PC-9 (cell line): ENCODE data around the gene TOX4. TPM values are rescaled to one million over a fixed set of nuclear protein-coding genes. Genes with fewer than 3 reads are reported as not detected.

Experiments
- BruUV-seq: library from RNA; stranded (reverse); fragments of 400-500 nt; replicated peaks from 2 replicates; lab custom pipeline; 2021; lab: Mats Ljungman, UMichigan
- CTCF ChIA-PET: fragments of 300-600 bp; sonication (Branson Sonifier 250); formaldehyde crosslinking; loops from one replicate; lab custom pipeline; 2022; ENCODE audit warnings: antibody characterized with exemption; lab: Charles Lee
- POLR2A ChIA-PET: fragments of 300-600 bp; sonication (Branson Sonifier 250); formaldehyde crosslinking; loops from one replicate; lab custom pipeline; 2022; ENCODE audit warnings: antibody characterized with exemption; ENCODE audit not compliant: unreplicated experiment; lab: Charles Lee
- DNase-seq, 2 experiments: peaks; one replicate each; pipeline versions ENCODE4 v3.0.0 to v3.0.0-alpha.2; 2015 to 2022; ENCODE audit warnings: mixed read lengths in 1 of 2
- H2AFZ ChIP-seq: fragments of 200-600 bp; sonication (generic); 2 replicates; pipeline ENCODE4 v1.8.1; 2017; ENCODE audit warnings: antibody characterized with exemption
- H3F3A ChIP-seq: fragments of 200-600 bp; sonication (generic); 2 replicates; pipeline ENCODE4 v1.8.1; 2017; ENCODE audit warnings: antibody characterized with exemption, mild to moderate bottlenecking, low read depth; ENCODE audit not compliant: insufficient read depth
- H3K27ac ChIP-seq: fragments of 200-600 bp; sonication (generic); 2 replicates; pipeline ENCODE4 v1.6.1; 2016; ENCODE audit warnings: mixed run types
- H3K27me3 ChIP-seq: fragments of 200-600 bp; sonication (generic); 2 replicates; pipeline ENCODE4 v1.6.1; 2016; ENCODE audit warnings: low read depth, mixed run types; ENCODE audit not compliant: insufficient read depth
- H3K36me3 ChIP-seq: fragments of 200-600 bp; sonication (generic); 2 replicates; pipeline ENCODE4 v1.6.1; 2016; ENCODE audit warnings: low read depth, mixed run types
- H3K4me1 ChIP-seq: fragments of 200-600 bp; sonication (generic); replicated peaks from 2 replicates; pipeline ENCODE4 v1.6.1; 2016; ENCODE audit warnings: mixed run types; ENCODE audit not compliant: insufficient read depth
- H3K4me2 ChIP-seq: fragments of 200-600 bp; sonication (generic); 2 replicates; pipeline ENCODE4 v1.6.1; 2017; ENCODE audit warnings: mixed run types
- H3K4me3 ChIP-seq: fragments of 200-600 bp; sonication (generic); 2 replicates; pipeline ENCODE4 v1.6.1; 2016; ENCODE audit warnings: mixed run types
- H3K79me2 ChIP-seq: fragments of 200-600 bp; sonication (generic); 2 replicates; pipeline ENCODE4 v1.6.1; 2017; ENCODE audit warnings: low read depth, mixed run types
- H3K9me2 ChIP-seq: fragments of 200-600 bp; sonication (generic); 2 replicates; pipeline ENCODE4 v1.8.1; 2017; ENCODE audit warnings: mild to moderate bottlenecking; ENCODE audit not compliant: insufficient read depth
- H3K9me3 ChIP-seq: fragments of 200-600 bp; sonication (generic); 2 replicates; pipeline ENCODE4 v1.8.1; 2016; ENCODE audit warnings: low read depth; ENCODE audit not compliant: insufficient read depth
- H4K20me1 ChIP-seq: fragments of 200-600 bp; sonication (generic); 2 replicates; pipeline ENCODE4 v1.8.1; 2017; ENCODE audit not compliant: insufficient read depth
- EZH2 ChIP-seq: fragments of 200-600 bp; sonication (generic); IDR thresholded peaks from 2 replicates; pipeline ENCODE4 v1.8.0; 2017; ENCODE audit warnings: antibody characterized with exemption, low read depth
- intact Hi-C: fragments of 100-400 bp; cut with micrococcal nuclease; formaldehyde crosslinking; loops from one replicate; pipeline ENCODE4 v1.10.0; 2022; ENCODE audit not compliant: unreplicated experiment
- total RNA-seq: library from RNA; stranded (reverse); gene quantifications from 2 replicates; pipeline ENCODE4 v1.2.3, GENCODE V29; 2021
- TF ChIP-seq, protein P1 (sequence below): fragments of 200-600 bp; sonication (generic); conservative IDR thresholded peaks from 2 replicates; pipeline ENCODE4 v1.6.1; 2017; ENCODE audit warnings: mixed run types, antibody characterized with exemption, mild to moderate bottlenecking, moderate library complexity

The TOX4 gene
- total RNA-seq, 1 experiment from 2014 or later = 50.6 TPM

DNA sequence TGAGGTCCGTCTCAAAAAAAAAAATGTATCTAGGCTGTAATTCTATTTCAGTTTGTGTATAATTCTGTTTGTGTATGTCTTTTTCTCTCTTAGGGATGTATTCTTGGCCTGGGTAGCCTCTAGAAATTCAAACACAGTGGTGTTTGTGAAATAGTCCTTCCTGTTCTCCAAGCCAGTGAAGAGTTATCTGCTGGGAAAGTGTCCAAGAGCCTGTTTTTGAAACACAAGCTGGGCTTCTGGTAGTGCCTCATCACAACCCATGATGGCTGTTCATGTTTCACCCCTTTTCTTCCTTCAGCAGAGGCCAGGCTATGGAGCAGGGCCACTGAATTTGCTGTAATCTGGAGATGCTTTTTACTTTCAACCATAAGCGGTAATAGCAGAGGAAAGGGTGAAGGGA is 19.5 kb downstream of the TOX4 start:
- Histone ChIP-seq H3K9me3 (no peaks in the 10 kb centered on the region), H3K27me3 (no peaks in the 10 kb centered on the region), H4K20me1 (peaks cover 5% of the 10 kb centered on the region; the same call in 1 of the 2 replicates), H3F3A (peaks cover 5% of the 10 kb centered on the region; the same call in 1 of the 2 replicates), H3K4me1 (no peaks in the 10 kb centered on the region), H3K27ac (no peak overlapping the region), H2AFZ (no peak overlapping the region), H3K4me2 (no peak overlapping the region), H3K9me2 (no peaks in the 10 kb centered on the region), H3K4me3 (no peak overlapping the region), H3K36me3 (no peaks in the 10 kb centered on the region; the same call in 1 of the 2 replicates), H3K79me2 (no peaks in the 10 kb centered on the region)
- TF ChIP-seq, protein P1, sequence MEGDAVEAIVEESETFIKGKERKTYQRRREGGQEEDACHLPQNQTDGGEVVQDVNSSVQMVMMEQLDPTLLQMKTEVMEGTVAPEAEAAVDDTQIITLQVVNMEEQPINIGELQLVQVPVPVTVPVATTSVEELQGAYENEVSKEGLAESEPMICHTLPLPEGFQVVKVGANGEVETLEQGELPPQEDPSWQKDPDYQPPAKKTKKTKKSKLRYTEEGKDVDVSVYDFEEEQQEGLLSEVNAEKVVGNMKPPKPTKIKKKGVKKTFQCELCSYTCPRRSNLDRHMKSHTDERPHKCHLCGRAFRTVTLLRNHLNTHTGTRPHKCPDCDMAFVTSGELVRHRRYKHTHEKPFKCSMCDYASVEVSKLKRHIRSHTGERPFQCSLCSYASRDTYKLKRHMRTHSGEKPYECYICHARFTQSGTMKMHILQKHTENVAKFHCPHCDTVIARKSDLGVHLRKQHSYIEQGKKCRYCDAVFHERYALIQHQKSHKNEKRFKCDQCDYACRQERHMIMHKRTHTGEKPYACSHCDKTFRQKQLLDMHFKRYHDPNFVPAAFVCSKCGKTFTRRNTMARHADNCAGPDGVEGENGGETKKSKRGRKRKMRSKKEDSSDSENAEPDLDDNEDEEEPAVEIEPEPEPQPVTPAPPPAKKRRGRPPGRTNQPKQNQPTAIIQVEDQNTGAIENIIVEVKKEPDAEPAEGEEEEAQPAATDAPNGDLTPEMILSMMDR = no peak
- no peak for TF ChIP-seq EZH2
- intact Hi-C loops = no loop called here
- CTCF ChIA-PET = no interaction called here
- BruUV-seq = no TSS peak
- DNase-seq = no peak
- POLR2A ChIA-PET = no interaction called here

DNA sequence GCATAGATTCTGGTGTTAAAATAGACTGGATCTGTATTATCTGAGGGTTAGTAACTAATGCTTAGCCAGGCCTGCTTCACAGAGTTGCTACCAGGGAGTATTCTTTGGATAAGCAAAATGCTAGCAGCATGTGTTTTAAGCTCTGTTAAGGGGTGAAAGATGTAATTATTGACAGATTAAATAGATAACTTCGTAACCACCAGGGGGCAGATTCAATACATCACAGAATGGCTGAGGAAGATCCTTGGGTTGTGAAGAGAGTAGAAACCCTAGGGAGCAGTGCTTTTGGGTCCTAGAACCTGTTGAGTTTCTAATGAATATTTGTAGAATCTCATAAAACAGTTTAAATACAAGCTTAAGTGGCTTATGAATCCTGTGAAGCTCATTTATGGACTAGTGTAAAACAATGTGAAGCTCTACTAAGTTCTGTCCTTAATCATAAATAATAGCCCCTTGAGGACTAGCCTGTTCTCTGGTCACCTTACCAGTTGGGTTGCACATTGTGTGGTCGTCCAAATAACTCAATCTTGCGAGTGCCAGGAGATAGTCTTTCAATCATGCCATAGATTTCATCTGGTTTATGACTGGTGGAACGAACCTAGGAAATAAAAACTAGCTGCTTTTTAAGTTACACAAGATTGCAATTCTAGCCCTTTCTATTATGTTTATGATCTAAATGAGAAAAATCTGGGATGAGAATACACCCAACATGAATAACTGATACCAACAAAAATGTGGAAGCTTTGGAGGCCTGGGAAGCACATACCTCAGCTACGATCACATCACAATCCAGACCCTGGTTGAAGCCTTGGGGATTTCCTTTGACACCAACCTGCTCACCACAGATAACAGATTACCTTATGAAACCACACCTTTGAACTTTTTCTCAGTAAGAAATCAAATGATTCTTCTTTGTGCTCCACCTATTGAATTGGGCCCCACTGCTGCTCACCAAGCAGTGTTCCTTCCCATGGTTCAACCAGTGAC is 21.8 kb downstream of the TOX4 start:
- DNase-seq = no peak
- intact Hi-C loops = loop anchor here (1.0 kb wide), 1 partner anchor 58 kb away; no protein-coding TSS in a partner anchor
- H3K9me2 ChIP-seq = no peaks in the 10 kb centered on the region
- peaks cover 5% of the 10 kb centered on the region; the same call in 1 of the 2 replicates for H4K20me1 ChIP-seq
- no peaks in the 10 kb centered on the region for H3K27me3 ChIP-seq
- TF ChIP-seq EZH2 = no peak
- TF ChIP-seq, protein P1 = peak; percentile 68
- H3F3A ChIP-seq = peaks cover 5% of the 10 kb centered on the region; the same call in 1 of the 2 replicates
- H3K4me2 ChIP-seq = no peak overlapping the region
- H3K79me2 ChIP-seq = no peaks in the 10 kb centered on the region
- no peak overlapping the region for H2AFZ ChIP-seq
- CTCF ChIA-PET = interaction anchor here (0.5 to 1.6 kb wide), 7 partner anchors 10 to 528 kb away, joined by 3 to 6 read pairs (median 3); partner anchors contain the start of genes METTL3, RAB2B and TOX4
- H3K27ac ChIP-seq = no peak overlapping the region
- H3K4me1 ChIP-seq = no peaks in the 10 kb centered on the region
- POLR2A ChIA-PET = interaction anchor here (0.6 kb wide), 2 partner anchors 22 to 62 kb away, joined by 3 to 8 read pairs; partner anchors contain the start of genes RAB2B and TOX4
- no peaks in the 10 kb centered on the region; the same call in 1 of the 2 replicates for H3K36me3 ChIP-seq
- no TSS peak for BruUV-seq
- no peaks in the 10 kb centered on the region for H3K9me3 ChIP-seq
- H3K4me3 ChIP-seq = no peak overlapping the region

DNA sequence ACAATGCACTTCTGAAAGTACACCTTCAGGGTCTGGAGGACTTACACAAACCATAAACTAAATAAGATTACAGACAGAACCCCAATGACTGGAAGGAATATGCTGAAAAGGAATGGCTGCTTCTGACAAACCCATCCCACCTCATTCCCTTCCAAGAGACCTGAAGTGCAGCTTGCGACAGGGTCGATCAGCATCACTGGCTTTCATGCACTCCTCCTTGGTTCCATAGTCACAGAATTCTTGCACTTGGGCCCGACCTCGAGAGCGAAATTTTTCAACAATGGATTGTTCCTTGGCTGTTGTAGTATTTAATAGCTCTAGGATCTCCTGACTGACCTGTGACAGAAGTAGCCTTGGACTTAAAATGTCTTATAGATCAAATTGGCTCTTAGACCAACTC is 24.6 kb downstream of the TOX4 start:
- BruUV-seq = no TSS peak
- ChIA-PET CTCF (no interaction called here), POLR2A (interaction anchor here (0.7 kb wide), 1 partner anchor 24 kb away, joined by 4 read pairs; the partner anchor contains the start of gene SALL2)
- TF ChIP-seq, protein P1 = no peak
- TF ChIP-seq EZH2 = no peak
- Histone ChIP-seq H3K9me3 (no peaks in the 10 kb centered on the region), H3K36me3 (no peaks in the 10 kb centered on the region; the same call in 1 of the 2 replicates), H3K4me1 (no peaks in the 10 kb centered on the region), H3K79me2 (no peaks in the 10 kb centered on the region), H3K4me2 (no peak overlapping the region), H3K27ac (no peak overlapping the region), H3K4me3 (no peak overlapping the region), H4K20me1 (peaks cover 5% of the 10 kb centered on the region; the same call in 1 of the 2 replicates), H2AFZ (no peak overlapping the region), H3K27me3 (no peaks in the 10 kb centered on the region), H3K9me2 (no peaks in the 10 kb centered on the region), H3F3A (peaks cover 5% of the 10 kb centered on the region; the same call in 1 of the 2 replicates)
- no peak for DNase-seq
- intact Hi-C loops = no loop called here
